Thyroid gland (tissue), 4 donors: ENCODE data around the gene BMP4.

Source experiments
- POLR2A ChIP-seq, 2 donors: fragments of 450-650 bp; IDR thresholded peaks; one replicate each; pipeline ENCODE4 v1.6.1; 2017; ENCODE audit warnings: antibody characterized with exemption in 2 of 2, mild to moderate bottlenecking in 2 of 2, moderate library complexity in 1 of 2
- TF ChIP-seq, protein P1 (sequence below), 6 experiments: fragments of 200-600 bp in 3 of 6; fragments of 450-650 bp in 3 of 6; sonication (generic) in 3 of 6; IDR thresholded peaks; one replicate each; pipeline ENCODE4 v1.5.1; 2016 to 2019; ENCODE audit warnings: antibody characterized with exemption in 6 of 6, mild to moderate bottlenecking in 2 of 6, inconsistent platforms in 1 of 6, moderate library complexity in 1 of 6

DNA sequence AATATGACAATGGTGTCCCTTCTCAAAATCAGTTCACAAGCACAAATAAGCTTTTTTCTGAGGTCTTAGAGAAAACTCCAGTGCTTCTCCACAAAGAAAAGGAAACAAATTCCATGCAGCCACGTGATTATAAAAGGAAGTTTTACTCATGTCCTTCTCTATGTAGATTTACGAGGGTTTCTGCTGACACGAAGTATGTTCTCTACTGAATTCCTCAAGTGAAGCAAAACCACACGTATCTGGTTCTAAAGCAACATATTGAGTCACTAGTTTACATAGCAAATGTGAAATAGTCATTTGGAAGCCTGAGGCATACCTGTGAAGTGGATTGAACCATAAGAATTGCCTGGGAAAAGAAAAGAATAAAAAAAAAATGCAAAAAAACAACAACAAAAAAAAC, 31.9 kb downstream of the BMP4 start:
- TF ChIP-seq, protein P1, sequence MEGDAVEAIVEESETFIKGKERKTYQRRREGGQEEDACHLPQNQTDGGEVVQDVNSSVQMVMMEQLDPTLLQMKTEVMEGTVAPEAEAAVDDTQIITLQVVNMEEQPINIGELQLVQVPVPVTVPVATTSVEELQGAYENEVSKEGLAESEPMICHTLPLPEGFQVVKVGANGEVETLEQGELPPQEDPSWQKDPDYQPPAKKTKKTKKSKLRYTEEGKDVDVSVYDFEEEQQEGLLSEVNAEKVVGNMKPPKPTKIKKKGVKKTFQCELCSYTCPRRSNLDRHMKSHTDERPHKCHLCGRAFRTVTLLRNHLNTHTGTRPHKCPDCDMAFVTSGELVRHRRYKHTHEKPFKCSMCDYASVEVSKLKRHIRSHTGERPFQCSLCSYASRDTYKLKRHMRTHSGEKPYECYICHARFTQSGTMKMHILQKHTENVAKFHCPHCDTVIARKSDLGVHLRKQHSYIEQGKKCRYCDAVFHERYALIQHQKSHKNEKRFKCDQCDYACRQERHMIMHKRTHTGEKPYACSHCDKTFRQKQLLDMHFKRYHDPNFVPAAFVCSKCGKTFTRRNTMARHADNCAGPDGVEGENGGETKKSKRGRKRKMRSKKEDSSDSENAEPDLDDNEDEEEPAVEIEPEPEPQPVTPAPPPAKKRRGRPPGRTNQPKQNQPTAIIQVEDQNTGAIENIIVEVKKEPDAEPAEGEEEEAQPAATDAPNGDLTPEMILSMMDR (IDR thresholded peaks at IDR 0.05) = no peak
- no peak for TF ChIP-seq POLR2A (IDR thresholded peaks at IDR 0.05)
